NCI-H146 treated with DMSO at 0.1 percent for 48 hours (cell line): Measurements from ENCODE around the gene SREBF2.
"Not testable (repeated sequence)": the region's sequence is repeated elsewhere in the genome, so short reads cannot be mapped to it uniquely, and the experiment has no call there.

Experiments used
- DNase-seq: peaks from one replicate; lab custom pipeline; 2025; ENCODE audit not compliant: unreplicated experiment; lab: John Stamatoyannopoulos, UW

The SREBF2 gene

GRCh38 chr22:41940832-41941765 is 108.2 kb downstream of the SREBF2 start:
- DNase-seq = no peak

GRCh38 chr22:41943661-41944209 is 110.8 kb downstream of the SREBF2 start:
- DNase-seq = no peak

GRCh38 chr22:41946629-41947423 is 113.9 kb downstream of the SREBF2 start, which contains the start of gene CENPM:
CENPM (minus strand) TSS chr22:41947152; CDS start chr22:41947076, 76 bp downstream.
- DNase-seq = peak; percentile 80

- DNase-seq = no peak
Measured at GRCh38 chr22:41947424-41948080, 114.6 kb downstream of the SREBF2 start.

- DNase-seq = no peak
Measured at GRCh38 chr22:41948142-41948541, 115.2 kb downstream of the SREBF2 start.

- not testable (repeated sequence) for DNase-seq
Measured at GRCh38 chr22:41948928-41949296, 116.0 kb downstream of the SREBF2 start.

GRCh38 chr22:41949297-41949965 is 116.5 kb downstream of the SREBF2 start:
- DNase-seq = no peak

- no peak for DNase-seq
Measured at GRCh38 chr22:41951898-41952474, 119.1 kb downstream of the SREBF2 start, which contains the start of gene SMIM45. SMIM45 (plus strand) TSS chr22:41952150.

- no peak for DNase-seq
Measured at GRCh38 chr22:41952713-41953112, 119.8 kb downstream of the SREBF2 start.
